Vagina (tissue), 2 donors: ENCODE results near the gene YWHAH.

Experiments used
- POLR2AphosphoS5 ChIP-seq, 2 donors: sonication (generic); formaldehyde crosslinking; IDR thresholded peaks; one replicate each; pipeline ENCODE4 v1.9.0; 2017; ENCODE audit warnings: antibody characterized with exemption in 2 of 2, mild to moderate bottlenecking in 2 of 2, low read depth in 1 of 2; ENCODE audit not compliant: insufficient read depth in 1 of 2
- TF ChIP-seq, protein P1 (sequence below), 3 experiments: fragments of 450-650 bp in 2 of 3; fragments of 200-600 bp in 1 of 3; sonication (generic) in 1 of 3; IDR thresholded peaks; one replicate each; pipeline ENCODE4 v1.5.1; 2017 to 2019; ENCODE audit warnings: antibody characterized with exemption in 3 of 3, mild to moderate bottlenecking in 2 of 3, moderate library complexity in 2 of 3

DNA sequence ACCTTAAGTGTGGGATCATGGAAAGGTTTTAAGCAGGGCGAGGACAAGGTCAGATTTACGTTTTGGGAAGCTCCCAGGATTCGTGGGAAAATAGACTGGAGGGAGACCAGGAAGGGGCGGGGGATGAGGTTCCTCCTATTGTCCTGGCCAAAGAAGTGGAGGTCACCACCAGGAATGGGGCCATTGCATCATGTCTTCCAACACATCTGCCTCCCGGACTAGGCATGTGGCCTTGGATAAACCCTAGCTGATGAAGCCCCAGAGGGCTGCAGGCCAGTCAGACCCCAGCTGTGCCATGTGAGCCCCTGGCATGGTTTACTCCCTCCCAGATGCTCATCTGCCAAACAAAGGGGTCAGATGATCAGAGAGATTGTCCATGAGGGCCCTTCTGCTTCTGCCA, 11.5 kb upstream of the YWHAH start:
- TF ChIP-seq, protein P1, sequence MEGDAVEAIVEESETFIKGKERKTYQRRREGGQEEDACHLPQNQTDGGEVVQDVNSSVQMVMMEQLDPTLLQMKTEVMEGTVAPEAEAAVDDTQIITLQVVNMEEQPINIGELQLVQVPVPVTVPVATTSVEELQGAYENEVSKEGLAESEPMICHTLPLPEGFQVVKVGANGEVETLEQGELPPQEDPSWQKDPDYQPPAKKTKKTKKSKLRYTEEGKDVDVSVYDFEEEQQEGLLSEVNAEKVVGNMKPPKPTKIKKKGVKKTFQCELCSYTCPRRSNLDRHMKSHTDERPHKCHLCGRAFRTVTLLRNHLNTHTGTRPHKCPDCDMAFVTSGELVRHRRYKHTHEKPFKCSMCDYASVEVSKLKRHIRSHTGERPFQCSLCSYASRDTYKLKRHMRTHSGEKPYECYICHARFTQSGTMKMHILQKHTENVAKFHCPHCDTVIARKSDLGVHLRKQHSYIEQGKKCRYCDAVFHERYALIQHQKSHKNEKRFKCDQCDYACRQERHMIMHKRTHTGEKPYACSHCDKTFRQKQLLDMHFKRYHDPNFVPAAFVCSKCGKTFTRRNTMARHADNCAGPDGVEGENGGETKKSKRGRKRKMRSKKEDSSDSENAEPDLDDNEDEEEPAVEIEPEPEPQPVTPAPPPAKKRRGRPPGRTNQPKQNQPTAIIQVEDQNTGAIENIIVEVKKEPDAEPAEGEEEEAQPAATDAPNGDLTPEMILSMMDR (IDR thresholded peaks at IDR 0.05) = no peak
- no peak for TF ChIP-seq POLR2AphosphoS5 (IDR thresholded peaks at IDR 0.05; ENCODE audit: insufficient read depth in 1 of 2, low read depth in 1 of 2)
